Astrocyte of the spinal cord (primary cell): ENCODE measurements around the gene CFAP119.
A peak's percentile ranks its signal among the peaks of the same experiment; 100 is the strongest.

ENCODE experiments used
- DNase-seq: peaks from one replicate; pipeline ENCODE4 v3.0.0; 2011; ENCODE audit warnings: low read depth, low spot score
- H3K4me3 ChIP-seq: 2 replicates; pipeline ENCODE4 v1.5.1; 2011; ENCODE audit warnings: low read depth, mild to moderate bottlenecking, low read length, moderate library complexity
- in situ Hi-C: cut with HindIII; loops from 2 replicates; pipeline ENCODE4 v1.10.0; 2017; ENCODE audit warnings: low sequenced_read_pairs
- TF ChIP-seq, protein P1 (sequence below): IDR thresholded peaks from 2 replicates; pipeline ENCODE4 v1.5.1; 2012; ENCODE audit warnings: low read depth, mild to moderate bottlenecking, low read length, inconsistent platforms

CFAP119 gene

DNA sequence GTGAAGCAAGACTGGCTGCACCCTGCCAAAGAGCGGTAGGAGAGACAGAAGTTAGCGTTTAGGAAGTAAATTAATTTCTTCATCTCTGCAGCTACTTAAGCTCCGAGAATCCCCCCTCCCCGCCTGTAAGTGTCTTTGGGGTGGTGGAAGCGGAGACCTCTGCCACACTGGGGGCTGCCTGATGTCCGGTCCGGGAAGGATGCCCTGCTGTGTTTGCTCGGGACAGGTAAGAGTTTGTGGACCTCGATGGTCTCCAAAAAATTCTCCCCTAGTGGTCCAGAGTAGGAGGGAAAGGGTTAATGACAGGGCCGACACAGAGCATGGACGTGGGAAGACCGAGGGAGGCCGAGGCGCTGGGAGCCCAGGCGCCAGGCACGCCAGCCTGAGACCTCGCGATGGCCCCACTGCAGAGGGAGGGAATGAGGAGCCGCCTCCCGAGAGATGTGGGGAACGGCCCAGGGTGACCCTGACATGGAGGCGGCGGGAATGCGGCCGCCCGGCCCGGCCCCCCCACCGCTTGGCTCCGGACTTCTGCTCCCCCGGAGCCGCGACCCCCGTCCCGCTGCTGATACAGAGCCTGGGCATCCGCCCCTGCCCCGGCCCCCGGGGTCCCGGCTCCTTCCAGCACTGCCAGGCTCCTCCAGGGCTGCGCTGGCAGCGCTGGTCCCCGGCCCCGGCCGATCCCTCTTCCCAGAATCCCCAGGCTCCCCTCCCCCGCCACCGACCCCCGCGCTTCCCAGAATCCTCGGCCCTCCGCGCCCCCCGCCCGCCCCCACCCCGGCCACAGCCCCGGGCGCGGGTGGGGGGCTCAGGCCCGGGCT, 24.5 kb upstream of the CFAP119 start:
- H3K4me3 ChIP-seq: peak overlapping the region; percentile 97
- in situ Hi-C loops: loop anchor here (25.0 kb wide), 1 partner anchor 101 kb away; the partner anchor contains the start of genes BCL7C and CTF1
- DNase-seq: peak; percentile 56
- TF ChIP-seq, protein P1, sequence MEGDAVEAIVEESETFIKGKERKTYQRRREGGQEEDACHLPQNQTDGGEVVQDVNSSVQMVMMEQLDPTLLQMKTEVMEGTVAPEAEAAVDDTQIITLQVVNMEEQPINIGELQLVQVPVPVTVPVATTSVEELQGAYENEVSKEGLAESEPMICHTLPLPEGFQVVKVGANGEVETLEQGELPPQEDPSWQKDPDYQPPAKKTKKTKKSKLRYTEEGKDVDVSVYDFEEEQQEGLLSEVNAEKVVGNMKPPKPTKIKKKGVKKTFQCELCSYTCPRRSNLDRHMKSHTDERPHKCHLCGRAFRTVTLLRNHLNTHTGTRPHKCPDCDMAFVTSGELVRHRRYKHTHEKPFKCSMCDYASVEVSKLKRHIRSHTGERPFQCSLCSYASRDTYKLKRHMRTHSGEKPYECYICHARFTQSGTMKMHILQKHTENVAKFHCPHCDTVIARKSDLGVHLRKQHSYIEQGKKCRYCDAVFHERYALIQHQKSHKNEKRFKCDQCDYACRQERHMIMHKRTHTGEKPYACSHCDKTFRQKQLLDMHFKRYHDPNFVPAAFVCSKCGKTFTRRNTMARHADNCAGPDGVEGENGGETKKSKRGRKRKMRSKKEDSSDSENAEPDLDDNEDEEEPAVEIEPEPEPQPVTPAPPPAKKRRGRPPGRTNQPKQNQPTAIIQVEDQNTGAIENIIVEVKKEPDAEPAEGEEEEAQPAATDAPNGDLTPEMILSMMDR: no peak

GRCh38 chr16:30785126-30786106, 23.6 kb upstream of the CFAP119 start:
- TF ChIP-seq, protein P1: no peak
- peak overlapping the region; percentile 97 for H3K4me3 ChIP-seq
- no peak for DNase-seq
- in situ Hi-C loops: loop anchor here (25.0 kb wide), 1 partner anchor 102 kb away; the partner anchor contains the start of genes BCL7C and CTF1

DNA sequence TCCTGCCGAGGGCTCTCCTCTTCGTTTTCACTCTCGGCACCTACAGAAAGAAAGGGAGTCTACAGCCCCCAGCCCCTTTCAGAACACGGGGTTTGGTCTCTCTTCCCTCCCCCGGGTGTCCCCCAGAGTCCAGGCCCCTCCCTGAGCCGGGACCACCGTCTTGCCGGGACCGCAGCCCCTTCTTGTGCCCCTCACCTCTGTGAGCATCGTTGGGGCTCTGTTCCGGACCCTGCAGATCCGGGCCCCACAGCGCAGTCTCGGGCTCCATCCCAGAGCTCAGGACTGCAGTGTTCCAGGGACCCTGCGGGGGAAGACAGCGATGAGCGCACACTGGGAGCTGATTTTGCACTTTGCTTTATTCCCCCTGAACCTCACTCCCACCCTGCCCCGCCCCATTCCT, 22.4 kb upstream of the CFAP119 start:
- no peak overlapping the region for H3K4me3 ChIP-seq
- in situ Hi-C loops: loop anchor here (25.0 kb wide), 1 partner anchor 103 kb away; the partner anchor contains the start of genes BCL7C and CTF1
- DNase-seq: no peak
- TF ChIP-seq, protein P1: no peak

- DNase-seq: no peak
- H3K4me3 ChIP-seq: no peak overlapping the region
- TF ChIP-seq, protein P1: no peak
- in situ Hi-C loops: loop anchor here (25.0 kb wide), 1 partner anchor 104 kb away; the partner anchor contains the start of genes BCL7C and CTF1
Observed at GRCh38 chr16:30783280-30784109, 21.6 kb upstream of the CFAP119 start.

- H3K4me3 ChIP-seq: no peak overlapping the region
- no peak for DNase-seq
- TF ChIP-seq, protein P1: no peak
- in situ Hi-C loops: loop anchor here (25.0 kb wide), 1 partner anchor 105 kb away; the partner anchor contains the start of genes BCL7C and CTF1
Observed at GRCh38 chr16:30782486-30783279, 20.8 kb upstream of the CFAP119 start.
